Measurements from ENCODE around the gene CGREF1. TPM values are rescaled to one million over a fixed set of nuclear protein-coding genes. Genes with fewer than 3 reads are reported as not detected.

The CGREF1 gene
- total RNA-seq, 1 experiment from 2014 or later, result 0.37 TPM

- POLR2A ChIA-PET (ENCODE audit: unreplicated experiment), result interaction anchor here (0.6 to 1.0 kb wide), 4 partner anchors 31 to 1224 kb away, joined by 3 to 5 read pairs (median 3); no protein-coding TSS in a partner anchor
- Histone ChIP-seq H3K36me3 (ENCODE audit: low read depth) (peaks cover 15% of the 10 kb centered on the region), H3K4me3 (peak overlapping the region; percentile 98), H3K27ac (peak overlapping the region; percentile 70; the same call in 1 of the 2 replicates), H3K4me1 (replicated peaks; ENCODE audit: insufficient read depth) (peaks cover 14% of the 10 kb centered on the region), H4K20me1 (ENCODE audit: insufficient read depth) (no peaks in the 10 kb centered on the region), H2AFZ (peak overlapping the region; percentile 91), H3F3A (ENCODE audit: insufficient read depth, low read depth) (peaks cover 22% of the 10 kb centered on the region), H3K4me2 (peak overlapping the region; percentile 80), H3K79me2 (ENCODE audit: low read depth) (no peaks in the 10 kb centered on the region), H3K9me2 (ENCODE audit: insufficient read depth) (no peaks in the 10 kb centered on the region), H3K9me3 (ENCODE audit: insufficient read depth, low read depth) (no peaks in the 10 kb centered on the region), H3K27me3 (ENCODE audit: insufficient read depth, low read depth) (no peaks in the 10 kb centered on the region)
- no peak for TF ChIP-seq CTCF (conservative IDR thresholded peaks at IDR 0.05)
- TF ChIP-seq EZH2 (IDR thresholded peaks at IDR 0.05; ENCODE audit: low read depth), result no peak
- no peak for DNase-seq
- no TSS peak for BruUV-seq (replicated peaks)
- CTCF ChIA-PET, result interaction anchor here (1.0 kb wide), 1 partner anchor 90 kb away, joined by 5 read pairs; no protein-coding TSS in a partner anchor
- intact Hi-C loops (cut with micrococcal nuclease; ENCODE audit: unreplicated experiment), result loop anchor here (1.0 kb wide), 2 partner anchors 31 to 34 kb away; partner anchors contain the start of gene KHK
Measured at GRCh38 chr2:27051902-27052645, 66.9 kb downstream of the CGREF1 start.

DNA sequence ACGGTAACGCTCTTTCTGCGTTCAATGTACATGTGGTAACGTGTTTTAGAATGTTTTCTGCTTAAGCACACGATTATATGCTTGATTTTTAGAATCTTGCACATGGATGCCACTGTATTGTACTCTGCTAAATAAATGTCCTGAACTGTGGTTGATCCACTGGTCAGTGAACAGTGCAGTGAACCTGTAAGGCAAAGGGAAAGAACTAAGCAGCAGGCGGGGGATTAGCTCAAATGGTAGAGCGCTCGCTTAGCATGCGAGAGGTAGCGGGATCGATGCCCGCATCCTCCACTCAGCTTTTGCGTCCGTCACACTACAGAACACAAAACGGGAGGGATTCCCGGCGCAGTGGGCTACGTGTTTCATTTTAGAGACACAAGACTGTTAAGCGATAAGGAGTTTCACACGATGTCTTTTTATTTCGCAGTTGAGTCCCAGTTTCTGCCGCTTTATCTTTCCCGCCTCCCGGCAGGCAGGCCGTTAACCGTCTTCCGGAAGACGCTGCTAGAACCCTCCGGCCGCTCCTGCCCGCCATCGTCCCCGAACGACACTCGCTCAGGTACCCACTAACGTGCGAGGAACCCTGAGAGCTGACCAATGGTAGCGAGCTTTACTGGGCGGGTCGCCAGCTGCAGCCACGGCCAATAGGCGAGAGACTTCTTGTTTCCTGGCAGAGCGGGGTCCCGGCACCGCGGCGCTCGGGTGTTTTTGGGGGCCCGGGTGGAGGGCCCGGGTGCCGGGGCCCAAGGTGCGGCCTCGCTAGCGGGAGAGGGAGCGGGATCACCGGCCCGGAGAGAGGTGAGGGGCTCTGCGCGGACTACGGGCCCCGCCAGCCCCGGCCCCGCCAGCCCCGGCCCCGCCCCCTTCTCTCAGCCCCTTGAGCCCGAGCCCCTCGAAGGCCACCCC lies 67.7 kb downstream of the CGREF1 start, which contains the start of gene AGBL5:
TSS of gene AGBL5 (plus strand) at position 673 of the 906 bp plus-strand sequence. CDS start 1,291 bp downstream, outside the sequence.
- peak; percentile 86 to 95 for DNase-seq
- H2AFZ ChIP-seq, result peak within 1 kb of the TSS; percentile 91
- no peaks in the 10 kb centered on the region for H3K9me2 ChIP-seq (ENCODE audit: insufficient read depth)
- no peaks in the 10 kb centered on the region for H3K79me2 ChIP-seq (ENCODE audit: low read depth)
- no TSS peak for BruUV-seq (replicated peaks)
- peak within 1 kb of the TSS; percentile 80 for H3K4me2 ChIP-seq
- no peaks in the 10 kb centered on the region for H3K27me3 ChIP-seq (ENCODE audit: insufficient read depth, low read depth)
- H3K4me3 ChIP-seq, result peak within 1 kb of the TSS; percentile 98
- H3F3A ChIP-seq (ENCODE audit: insufficient read depth, low read depth), result peaks cover 22% of the 10 kb centered on the region
- POLR2A ChIA-PET (ENCODE audit: unreplicated experiment), result interaction anchor here (0.6 to 1.0 kb wide), 5 partner anchors 9 to 1225 kb away, joined by 3 to 5 read pairs (median 3); no protein-coding TSS in a partner anchor
- H3K36me3 ChIP-seq (ENCODE audit: low read depth), result peaks cover 15% of the 10 kb centered on the region
- H3K4me1 ChIP-seq (replicated peaks; ENCODE audit: insufficient read depth), result peaks cover 14% of the 10 kb centered on the region
- no peaks in the 10 kb centered on the region for H3K9me3 ChIP-seq (ENCODE audit: insufficient read depth, low read depth)
- intact Hi-C loops (cut with micrococcal nuclease; ENCODE audit: unreplicated experiment), result loop anchor here (1.0 kb wide), 4 partner anchors 18 to 90 kb away; partner anchors contain the start of gene KHK
- H4K20me1 ChIP-seq (ENCODE audit: insufficient read depth), result no peaks in the 10 kb centered on the region
- CTCF ChIA-PET, result interaction anchor here (0.9 to 1.0 kb wide), 2 partner anchors 89 to 90 kb away, joined by 5 read pairs; no protein-coding TSS in a partner anchor
- TF ChIP-seq CTCF (conservative IDR thresholded peaks at IDR 0.05) (no peak), EZH2 (IDR thresholded peaks at IDR 0.05; ENCODE audit: low read depth) (no peak)
- peak within 1 kb of the TSS; percentile 70 for H3K27ac ChIP-seq

Other genes with a start within 250 kb of the CGREF1 start
- 17.1 and 25.2 TPM in 2 replicates for gene MAPRE3, start 148.5 kb downstream of the CGREF1 start, total RNA-seq (2021)
- 60.9 and 65.6 TPM in 2 replicates for gene TMEM214, start 86.2 kb downstream of the CGREF1 start, total RNA-seq (2021)
- 63.2 and 64.0 TPM in 2 replicates for gene AGBL5, start 67.5 kb downstream of the CGREF1 start, total RNA-seq (2021)
- gene OST4, start 47.5 kb downstream of the CGREF1 start, total RNA-seq (2021), result 165 and 166 TPM in 2 replicates
- 0.83 and 1.6 TPM in 2 replicates for gene EMILIN1, start 40.5 kb downstream of the CGREF1 start, total RNA-seq (2021)
- gene KHK, start 32.4 kb downstream of the CGREF1 start, total RNA-seq (2021), result 4.4 and 10.4 TPM in 2 replicates
- gene ABHD1, start 4.7 kb upstream of the CGREF1 start, total RNA-seq (2021), result not detected in 2 replicates
- 35.7 and 36.2 TPM in 2 replicates for gene PREB, start 15.5 kb upstream of the CGREF1 start, total RNA-seq (2021)
- gene PRR30, start 20.3 kb upstream of the CGREF1 start, total RNA-seq (2021), result not detected in 2 replicates
- not detected in 2 replicates for gene TCF23, start 29.9 kb upstream of the CGREF1 start, total RNA-seq (2021)
- gene ATRAID, start 92.9 kb upstream of the CGREF1 start, total RNA-seq (2021), result 92.8 and 126 TPM in 2 replicates
- 49.0 and 70.0 TPM in 2 replicates for gene SLC5A6, start 93.1 kb upstream of the CGREF1 start, total RNA-seq (2021)
- gene CAD, start 98.2 kb upstream of the CGREF1 start, total RNA-seq (2021), result 41.5 and 70.8 TPM in 2 replicates
- 1.5 and 2.3 TPM in 2 replicates for gene SLC30A3, start 143.9 kb upstream of the CGREF1 start, total RNA-seq (2021)
- gene DNAJC5G, start 156.3 kb upstream of the CGREF1 start, total RNA-seq (2021), result not detected in 2 replicates
- 8.2 and 9.8 TPM in 2 replicates for gene TRIM54, start 163.3 kb upstream of the CGREF1 start, total RNA-seq (2021)
- gene UCN, start 189.3 kb upstream of the CGREF1 start, total RNA-seq (2021), result 2.8 and 4.6 TPM in 2 replicates
- gene MPV17, start 204.0 kb upstream of the CGREF1 start, total RNA-seq (2021), result 42.2 and 47.5 TPM in 2 replicates
- 57.5 and 69.8 TPM in 2 replicates for gene GTF3C2, start 237.6 kb upstream of the CGREF1 start, total RNA-seq (2021)

Measured in PC-9 (cell line).